ENCODE results near the gene CNTD1. TPM values are rescaled to one million over a fixed set of nuclear protein-coding genes. Genes with fewer than 3 reads are reported as not detected.

Gene CNTD1
- total RNA-seq, 1 donor, result not detected

- peaks cover 15% of the 10 kb centered on the region for H3K4me1 ChIP-seq (ENCODE audit: insufficient read depth, low read length)
- no peak overlapping the region for H3K4me3 ChIP-seq (ENCODE audit: low read length)
- H3K9me3 ChIP-seq (ENCODE audit: low read depth, low read length), result no peaks in the 10 kb centered on the region
- peaks cover 61% of the 10 kb centered on the region for H3K27me3 ChIP-seq (ENCODE audit: insufficient read depth, low read length)
These were observed 13.7 kb upstream of the CNTD1 start for GRCh38 chr17:42784811-42785592.

GRCh38 chr17:42787266-42787665 lies 11.4 kb upstream of the CNTD1 start:
- Histone ChIP-seq H3K9me3 (ENCODE audit: low read depth, low read length) (no peaks in the 10 kb centered on the region), H3K4me1 (ENCODE audit: insufficient read depth, low read length) (peaks cover 15% of the 10 kb centered on the region), H3K4me3 (ENCODE audit: low read length) (no peak overlapping the region), H3K27me3 (ENCODE audit: insufficient read depth, low read length) (peaks cover 44% of the 10 kb centered on the region)

DNA sequence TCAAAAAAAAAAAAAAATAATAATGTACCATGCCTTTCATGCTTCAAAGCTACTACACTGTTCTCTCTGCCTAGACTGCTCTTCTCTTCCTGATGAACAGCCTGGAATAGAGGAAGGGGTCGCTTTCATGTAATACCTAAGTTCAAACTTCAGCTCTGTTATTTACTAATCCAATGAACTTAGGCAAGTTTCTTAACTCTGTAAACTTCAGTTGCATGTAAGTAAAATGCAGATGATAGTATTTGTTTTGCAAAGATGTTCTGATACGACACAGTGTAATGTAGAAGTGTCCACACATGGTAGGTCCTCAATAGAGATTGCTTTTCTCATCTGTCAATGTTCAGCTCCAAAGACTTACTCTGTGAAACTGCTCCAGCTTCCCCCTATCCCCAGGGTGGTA lies 6.7 kb upstream of the CNTD1 start:
- no peaks in the 10 kb centered on the region for H3K9me3 ChIP-seq (ENCODE audit: low read depth, low read length)
- H3K27me3 ChIP-seq (ENCODE audit: insufficient read depth, low read length), result no peaks in the 10 kb centered on the region
- peaks cover 1% of the 10 kb centered on the region for H3K4me1 ChIP-seq (ENCODE audit: insufficient read depth, low read length)
- no peak overlapping the region for H3K4me3 ChIP-seq (ENCODE audit: low read length)

GRCh38 chr17:42792545-42792944 lies 6.1 kb upstream of the CNTD1 start:
- Histone ChIP-seq H3K4me1 (ENCODE audit: insufficient read depth, low read length) (peaks cover 7% of the 10 kb centered on the region), H3K27me3 (ENCODE audit: insufficient read depth, low read length) (no peaks in the 10 kb centered on the region), H3K4me3 (ENCODE audit: low read length) (no peak overlapping the region), H3K9me3 (ENCODE audit: low read depth, low read length) (no peaks in the 10 kb centered on the region)

- no peaks in the 10 kb centered on the region for H3K9me3 ChIP-seq (ENCODE audit: low read depth, low read length)
- no peaks in the 10 kb centered on the region for H3K27me3 ChIP-seq (ENCODE audit: insufficient read depth, low read length)
- no peak overlapping the region for H3K4me3 ChIP-seq (ENCODE audit: low read length)
- peaks cover 19% of the 10 kb centered on the region for H3K4me1 ChIP-seq (ENCODE audit: insufficient read depth, low read length)
These were observed 3.6 kb upstream of the CNTD1 start for GRCh38 chr17:42795061-42795460.

DNA sequence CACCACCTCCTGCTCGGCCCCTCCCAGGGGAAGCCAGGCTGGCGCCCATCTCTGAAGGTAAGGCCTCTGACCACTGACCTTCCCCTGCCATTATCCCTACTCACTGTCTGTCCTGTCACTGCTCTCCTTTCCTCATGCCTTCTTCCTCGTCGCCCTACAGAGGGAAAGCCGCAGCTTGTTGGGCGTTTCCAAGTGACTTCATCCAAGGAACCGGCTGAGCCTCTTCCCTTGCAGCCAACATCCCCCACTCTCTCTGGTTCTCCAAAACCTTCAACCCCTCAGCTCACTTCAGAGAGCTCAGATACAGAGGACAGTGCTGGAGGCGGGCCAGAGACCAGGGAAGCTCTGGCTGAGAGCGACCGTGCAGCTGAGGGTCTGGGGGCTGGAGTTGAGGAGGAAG lies 3.2 kb upstream of the CNTD1 start:
- H3K27me3 ChIP-seq (ENCODE audit: insufficient read depth, low read length), result no peaks in the 10 kb centered on the region
- H3K4me1 ChIP-seq (ENCODE audit: insufficient read depth, low read length), result peaks cover 19% of the 10 kb centered on the region
- H3K9me3 ChIP-seq (ENCODE audit: low read depth, low read length), result no peaks in the 10 kb centered on the region
- H3K4me3 ChIP-seq (ENCODE audit: low read length), result no peak overlapping the region

GRCh38 chr17:42796066-42796758 lies 2.4 kb upstream of the CNTD1 start:
- H3K9me3 ChIP-seq (ENCODE audit: low read depth, low read length), result no peaks in the 10 kb centered on the region
- H3K4me1 ChIP-seq (ENCODE audit: insufficient read depth, low read length), result peaks cover 19% of the 10 kb centered on the region
- no peaks in the 10 kb centered on the region for H3K27me3 ChIP-seq (ENCODE audit: insufficient read depth, low read length)
- no peak overlapping the region for H3K4me3 ChIP-seq (ENCODE audit: low read length)

GRCh38 chr17:42797067-42798007 lies 1.3 kb upstream of the CNTD1 start:
- Histone ChIP-seq H3K4me3 (ENCODE audit: low read length) (peak overlapping the region; percentile 82), H3K27me3 (ENCODE audit: insufficient read depth, low read length) (no peaks in the 10 kb centered on the region), H3K9me3 (ENCODE audit: low read depth, low read length) (no peaks in the 10 kb centered on the region), H3K4me1 (ENCODE audit: insufficient read depth, low read length) (peaks cover 19% of the 10 kb centered on the region)

DNA sequence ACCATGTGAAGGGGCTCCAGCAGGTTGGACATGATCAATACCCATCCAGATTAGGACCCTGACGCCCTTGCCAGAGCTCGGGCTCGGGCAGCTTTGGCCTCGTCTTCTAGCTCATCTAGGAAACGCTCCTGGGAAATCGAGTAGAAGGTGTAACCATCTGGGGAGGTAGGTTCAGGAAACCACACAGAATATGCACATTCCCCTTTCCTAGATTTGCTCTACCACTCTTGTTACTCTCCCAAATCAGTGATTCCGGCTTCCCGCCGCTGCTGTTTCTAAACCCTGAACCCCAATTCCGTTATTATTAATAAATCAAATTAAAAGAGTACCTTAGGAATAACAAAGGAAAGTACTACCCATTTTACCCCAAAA lies 664 bp upstream of the CNTD1 start:
- no peaks in the 10 kb centered on the region for H3K27me3 ChIP-seq (ENCODE audit: insufficient read depth, low read length)
- H3K4me3 ChIP-seq (ENCODE audit: low read length), result peak overlapping the region; percentile 82
- H3K4me1 ChIP-seq (ENCODE audit: insufficient read depth, low read length), result peaks cover 19% of the 10 kb centered on the region
- no peaks in the 10 kb centered on the region for H3K9me3 ChIP-seq (ENCODE audit: low read depth, low read length)

GRCh38 chr17:42803074-42803883 lies 4.6 kb downstream of the CNTD1 start:
- H3K4me3 ChIP-seq (ENCODE audit: low read length), result no peak overlapping the region
- H3K9me3 ChIP-seq (ENCODE audit: low read depth, low read length), result no peaks in the 10 kb centered on the region
- no peaks in the 10 kb centered on the region for H3K27me3 ChIP-seq (ENCODE audit: insufficient read depth, low read length)
- peaks cover 5% of the 10 kb centered on the region for H3K4me1 ChIP-seq (ENCODE audit: insufficient read depth, low read length)

- no peak overlapping the region for H3K4me3 ChIP-seq (ENCODE audit: low read length)
- no peaks in the 10 kb centered on the region for H3K9me3 ChIP-seq (ENCODE audit: low read depth, low read length)
- H3K27me3 ChIP-seq (ENCODE audit: insufficient read depth, low read length), result no peaks in the 10 kb centered on the region
- H3K4me1 ChIP-seq (ENCODE audit: insufficient read depth, low read length), result no peaks in the 10 kb centered on the region
These were observed 6.3 kb downstream of the CNTD1 start for GRCh38 chr17:42804918-42805367.

- H3K27me3 ChIP-seq (ENCODE audit: insufficient read depth, low read length), result no peaks in the 10 kb centered on the region
- H3K4me3 ChIP-seq (ENCODE audit: low read length), result no peak overlapping the region
- no peaks in the 10 kb centered on the region for H3K9me3 ChIP-seq (ENCODE audit: low read depth, low read length)
- H3K4me1 ChIP-seq (ENCODE audit: insufficient read depth, low read length), result no peaks in the 10 kb centered on the region
These were observed 7.6 kb downstream of the CNTD1 start for GRCh38 chr17:42806249-42806648.

DNA sequence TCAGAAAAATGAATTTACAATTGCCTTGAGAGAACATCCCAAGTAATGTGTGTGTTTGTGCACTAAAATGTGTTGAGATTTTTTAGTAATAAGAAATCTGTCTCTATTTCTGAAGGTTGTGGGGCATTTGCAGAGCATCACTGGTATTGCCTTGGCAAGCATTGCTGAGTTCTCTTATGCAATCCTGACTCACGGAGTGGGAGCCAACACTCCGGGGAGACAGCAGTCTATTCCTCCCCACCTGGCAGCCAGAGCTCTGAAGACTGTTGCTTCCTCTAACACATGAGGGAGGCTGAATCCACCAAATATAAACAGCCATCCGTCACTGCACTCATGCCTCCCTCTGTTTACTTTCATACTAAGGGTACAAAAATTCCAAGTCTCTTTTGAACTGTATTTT lies 10.6 kb downstream of the CNTD1 start:
- Histone ChIP-seq H3K4me1 (ENCODE audit: insufficient read depth, low read length) (no peaks in the 10 kb centered on the region), H3K27me3 (ENCODE audit: insufficient read depth, low read length) (no peaks in the 10 kb centered on the region), H3K9me3 (ENCODE audit: low read depth, low read length) (no peaks in the 10 kb centered on the region)

DNA sequence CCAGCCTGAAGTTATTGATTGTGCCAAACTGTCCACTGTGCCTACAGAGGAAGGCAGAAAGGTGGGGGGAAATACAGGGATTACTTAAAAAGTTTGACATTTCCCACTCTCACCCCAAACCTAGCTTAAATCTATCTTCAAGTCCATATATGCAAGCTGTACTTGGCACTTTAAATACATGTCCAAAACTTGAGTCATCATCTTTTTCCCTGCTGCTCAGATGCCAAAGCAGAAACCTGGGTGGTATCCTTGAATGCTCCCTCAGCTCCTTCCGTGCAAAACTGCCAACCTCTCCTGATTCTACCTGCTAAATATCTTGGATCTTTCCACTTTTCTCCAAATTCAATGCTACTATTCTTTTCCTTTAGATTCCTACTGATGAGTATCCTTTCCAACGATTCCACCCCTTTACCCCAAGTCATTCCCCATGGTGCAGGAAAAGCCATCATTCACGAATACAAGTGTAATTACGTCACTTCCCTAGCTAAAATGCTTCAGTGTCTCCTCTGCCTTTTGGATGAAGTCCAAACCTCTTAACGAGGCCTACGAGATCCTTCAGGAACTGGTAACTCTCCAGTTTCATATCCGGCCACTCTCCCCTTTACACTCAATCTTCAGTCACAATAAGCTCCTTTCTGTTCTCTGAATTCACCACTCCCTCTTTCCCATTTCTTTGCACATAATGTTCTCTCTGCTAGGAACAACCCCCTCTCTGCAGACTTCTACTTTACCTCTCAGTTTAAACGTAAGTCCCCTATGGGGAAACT lies 16.2 kb downstream of the CNTD1 start:
- Histone ChIP-seq H3K4me1 (ENCODE audit: insufficient read depth, low read length) (no peaks in the 10 kb centered on the region), H3K9me3 (ENCODE audit: low read depth, low read length) (no peaks in the 10 kb centered on the region), H3K27me3 (ENCODE audit: insufficient read depth, low read length) (no peaks in the 10 kb centered on the region), H3K4me3 (ENCODE audit: low read length) (no peak overlapping the region)

More for the DNA sequence above, 10.6 kb downstream of the CNTD1 start:
- H3K4me3 ChIP-seq (ENCODE audit: low read length), result no peak overlapping the region
